ENCODE data around the gene MCU.

- TF ChIP-seq SMC3 (IDR thresholded peaks at IDR 0.05; ENCODE audit: low read depth, low read length) (no peak), POLR2A (IDR thresholded peaks at IDR 0.05; ENCODE audit: low read depth, low read length) (no peak), CTCF (conservative IDR thresholded peaks at IDR 0.05; ENCODE audit: low read depth, low read length) (no peak), RAD21 (IDR thresholded peaks at IDR 0.05; ENCODE audit: low read length) (no peak), CEBPB (IDR thresholded peaks at IDR 0.05; ENCODE audit: low read depth, low read length) (no peak), BHLHE40 (IDR thresholded peaks at IDR 0.05; ENCODE audit: low read depth, low read length) (no peak), RFX5 (IDR thresholded peaks at IDR 0.05; ENCODE audit: low read depth, low read length) (no peak), CHD1 (IDR thresholded peaks at IDR 0.05; ENCODE audit: low read depth, low read length) (no peak), FOS (IDR thresholded peaks at IDR 0.05; ENCODE audit: low read depth, low read length) (peak; percentile 33; the same call in 1 of the 2 replicates), MAZ (IDR thresholded peaks at IDR 0.05; ENCODE audit: borderline replicate concordance, low read depth, low read length) (no peak), USF2 (IDR thresholded peaks at IDR 0.05; ENCODE audit: low read depth, low read length) (no peak), RCOR1 (IDR thresholded peaks at IDR 0.05; ENCODE audit: insufficient replicate concordance, low read length) (no peak)
Observed at GRCh38 chr10:72802763-72803505, 111.0 kb downstream of the MCU start.

All from IMR-90 (cell line).